HG03139 (cell line): Measurements from ENCODE around the gene RIPPLY3.

Experiments
- ATAC-seq: cut with Tn5 transposase; IDR thresholded peaks from one replicate; pipeline ENCODE4 v1.9.1; 2021; ENCODE audit not compliant: unreplicated experiment

RIPPLY3 gene

GRCh38 chr21:37058261-37058660, 51.8 kb downstream of the RIPPLY3 start:
- no peak for ATAC-seq

- ATAC-seq, result no peak
These were observed 52.7 kb downstream of the RIPPLY3 start for GRCh38 chr21:37059181-37059580.

GRCh38 chr21:37060296-37060695, 53.8 kb downstream of the RIPPLY3 start:
- ATAC-seq, result no peak

- no peak for ATAC-seq
These were observed 55.6 kb downstream of the RIPPLY3 start for GRCh38 chr21:37061926-37062592.

GRCh38 chr21:37062593-37062935, 56.1 kb downstream of the RIPPLY3 start:
- ATAC-seq, result no peak

- ATAC-seq, result no peak
These were observed 56.9 kb downstream of the RIPPLY3 start for GRCh38 chr21:37063433-37063832.

- no peak for ATAC-seq
These were observed 58.3 kb downstream of the RIPPLY3 start for GRCh38 chr21:37064841-37065240.

- no peak for ATAC-seq
These were observed 59.2 kb downstream of the RIPPLY3 start for GRCh38 chr21:37065561-37066177.
